ENCODE measurements around the gene REPS1.
A peak's percentile ranks its signal among the peaks of the same experiment; 100 is the strongest.

The REPS1 gene

DNA sequence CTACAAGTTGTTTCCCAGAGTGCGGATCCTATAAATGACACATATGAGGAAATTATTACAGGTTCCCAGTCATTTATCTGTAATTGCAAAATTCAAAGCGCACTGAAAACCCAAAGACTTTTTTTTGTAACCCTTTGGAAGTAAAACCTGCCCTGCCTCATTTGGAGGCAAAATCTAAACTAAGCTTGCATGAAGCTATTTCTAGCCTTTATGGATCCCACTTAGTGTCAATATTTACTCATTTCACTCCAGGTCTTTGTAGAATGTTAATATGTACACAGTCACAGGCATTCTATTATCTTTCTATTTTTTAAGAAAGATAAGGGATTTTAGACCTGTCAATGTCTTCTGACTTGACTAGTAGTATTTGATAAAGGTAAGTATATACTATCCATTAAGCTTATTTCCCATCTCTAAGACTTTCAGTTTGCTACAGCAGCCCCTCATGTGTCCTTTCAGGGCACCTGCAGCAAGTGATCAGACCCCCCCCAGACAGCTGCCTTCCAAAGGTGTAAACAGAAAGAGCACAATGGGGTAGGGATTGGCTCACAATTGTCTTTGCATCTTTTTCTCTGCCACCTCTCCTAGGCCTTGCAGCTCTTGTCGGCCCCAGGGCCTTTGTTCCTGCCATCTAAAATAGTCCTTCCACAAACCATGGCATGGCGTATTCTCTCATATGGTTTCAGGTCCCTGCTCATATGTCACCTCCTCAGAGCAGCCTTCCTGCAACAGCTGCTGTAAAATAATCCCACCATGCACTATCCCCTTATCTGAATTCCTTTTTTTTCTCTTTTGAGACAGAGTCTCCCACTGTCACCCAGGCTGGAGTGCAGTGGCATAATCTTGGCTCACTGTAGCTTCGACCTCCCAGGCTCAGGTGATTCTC is 1.3 kb upstream of the REPS1 start:
- peaks cover 14 to 19% of the 10 kb centered on the region in 2 experiments for H3K4me1 ChIP-seq (ENCODE audit: control insufficient read depth in 1 of 2, insufficient read depth in 1 of 2, low read depth in 1 of 2, low read length in 1 of 2)
- H3K4me3 ChIP-seq (ENCODE audit: low read depth in 1 of 2, low read length in 1 of 2), result no peak overlapping the region
- H3K9me3 ChIP-seq, result no peaks in the 10 kb centered on the region
- no peaks in the 10 kb centered on the region for H3K36me3 ChIP-seq
- no peaks in the 10 kb centered on the region for H3K27me3 ChIP-seq
- TF ChIP-seq, protein P1, sequence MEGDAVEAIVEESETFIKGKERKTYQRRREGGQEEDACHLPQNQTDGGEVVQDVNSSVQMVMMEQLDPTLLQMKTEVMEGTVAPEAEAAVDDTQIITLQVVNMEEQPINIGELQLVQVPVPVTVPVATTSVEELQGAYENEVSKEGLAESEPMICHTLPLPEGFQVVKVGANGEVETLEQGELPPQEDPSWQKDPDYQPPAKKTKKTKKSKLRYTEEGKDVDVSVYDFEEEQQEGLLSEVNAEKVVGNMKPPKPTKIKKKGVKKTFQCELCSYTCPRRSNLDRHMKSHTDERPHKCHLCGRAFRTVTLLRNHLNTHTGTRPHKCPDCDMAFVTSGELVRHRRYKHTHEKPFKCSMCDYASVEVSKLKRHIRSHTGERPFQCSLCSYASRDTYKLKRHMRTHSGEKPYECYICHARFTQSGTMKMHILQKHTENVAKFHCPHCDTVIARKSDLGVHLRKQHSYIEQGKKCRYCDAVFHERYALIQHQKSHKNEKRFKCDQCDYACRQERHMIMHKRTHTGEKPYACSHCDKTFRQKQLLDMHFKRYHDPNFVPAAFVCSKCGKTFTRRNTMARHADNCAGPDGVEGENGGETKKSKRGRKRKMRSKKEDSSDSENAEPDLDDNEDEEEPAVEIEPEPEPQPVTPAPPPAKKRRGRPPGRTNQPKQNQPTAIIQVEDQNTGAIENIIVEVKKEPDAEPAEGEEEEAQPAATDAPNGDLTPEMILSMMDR (IDR thresholded peaks at IDR 0.05), result no peak
- no peak overlapping the region for H3K27ac ChIP-seq

DNA sequence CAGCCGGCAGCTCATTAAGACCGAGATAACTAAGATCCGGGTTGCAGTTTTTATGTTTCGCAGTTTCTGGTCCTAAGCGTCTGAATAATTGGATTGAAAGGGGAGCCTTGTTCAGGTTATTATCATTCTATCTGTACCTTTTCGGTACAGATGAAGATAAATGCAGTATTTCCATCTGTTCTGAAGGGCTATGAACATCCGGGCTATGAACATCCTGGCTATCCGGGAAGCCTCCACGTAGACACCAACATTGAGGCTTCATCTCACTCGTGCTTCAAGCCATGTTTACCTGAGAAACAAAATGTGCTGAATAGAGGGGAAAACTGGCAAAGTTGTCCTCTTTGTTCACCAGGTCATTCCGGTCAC is 399 bp upstream of the REPS1 start:
- H3K9me3 ChIP-seq, result no peaks in the 10 kb centered on the region
- no peaks in the 10 kb centered on the region for H3K36me3 ChIP-seq
- TF ChIP-seq, protein P1 (IDR thresholded peaks at IDR 0.05), result no peak
- no peaks in the 10 kb centered on the region for H3K27me3 ChIP-seq
- H3K4me3 ChIP-seq (ENCODE audit: low read depth in 1 of 2, low read length in 1 of 2), result peak overlapping the region; percentile 77 to 84
- peak overlapping the region; percentile 85 for H3K27ac ChIP-seq
- H3K4me1 ChIP-seq (ENCODE audit: control insufficient read depth in 1 of 2, insufficient read depth in 1 of 2, low read depth in 1 of 2, low read length in 1 of 2), result peaks cover 14 to 21% of the 10 kb centered on the region in 2 experiments

DNA sequence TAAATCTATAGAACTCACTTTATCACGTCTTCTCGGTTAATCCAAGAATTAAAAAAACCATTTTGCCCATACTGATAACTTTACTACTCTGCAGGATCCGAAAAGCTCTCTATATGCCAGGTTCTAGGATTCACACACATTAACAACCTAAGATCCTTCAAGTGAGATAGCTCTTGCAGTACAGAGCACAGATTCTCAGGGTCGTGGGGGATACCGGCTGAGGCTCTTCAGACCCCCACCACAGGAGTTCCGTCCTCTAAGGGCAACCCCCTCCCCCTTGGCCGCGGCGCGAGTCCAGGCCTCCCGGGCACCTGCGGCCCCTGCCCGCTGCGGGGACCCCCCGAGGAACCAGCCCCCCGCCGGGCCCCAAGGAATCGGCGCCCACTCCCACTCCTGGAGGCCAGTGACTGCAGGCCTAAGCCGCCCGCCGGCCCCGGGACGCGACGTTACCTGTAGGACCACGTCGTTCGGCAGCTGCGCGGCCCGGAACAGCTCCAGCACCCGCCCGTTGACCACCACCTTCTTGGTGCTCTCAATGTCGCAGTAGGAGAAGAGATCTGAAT is 892 bp downstream of the REPS1 start:
- H3K27ac ChIP-seq, result peak overlapping the region; percentile 85
- TF ChIP-seq, protein P1 (IDR thresholded peaks at IDR 0.05), result no peak
- H3K9me3 ChIP-seq, result no peaks in the 10 kb centered on the region
- no peaks in the 10 kb centered on the region for H3K27me3 ChIP-seq
- peak overlapping the region; percentile 77 to 84 for H3K4me3 ChIP-seq (ENCODE audit: low read depth in 1 of 2, low read length in 1 of 2)
- no peaks in the 10 kb centered on the region for H3K36me3 ChIP-seq
- peaks cover 14 to 21% of the 10 kb centered on the region in 2 experiments for H3K4me1 ChIP-seq (ENCODE audit: control insufficient read depth in 1 of 2, insufficient read depth in 1 of 2, low read depth in 1 of 2, low read length in 1 of 2)

DNA sequence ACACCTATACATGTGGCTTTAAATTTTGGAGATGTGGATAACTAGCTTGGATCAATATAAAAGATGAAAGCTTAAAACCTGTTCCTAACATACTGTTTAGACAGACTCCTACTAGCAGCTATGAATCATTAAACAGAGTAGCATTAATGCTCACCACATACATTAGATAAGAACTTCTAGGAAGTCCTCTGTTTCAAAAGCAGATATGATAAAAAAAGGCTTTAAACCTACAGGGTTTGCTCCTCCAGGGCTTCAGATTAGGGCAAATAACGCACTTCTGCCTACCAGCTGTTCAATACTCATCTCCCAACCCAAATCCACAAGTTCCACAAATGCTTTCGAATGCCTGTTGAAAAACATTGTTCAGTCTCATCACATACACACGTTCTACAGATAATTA is 1.5 kb downstream of the REPS1 start:
- TF ChIP-seq, protein P1 (IDR thresholded peaks at IDR 0.05), result no peak
- no peaks in the 10 kb centered on the region for H3K36me3 ChIP-seq
- H3K4me1 ChIP-seq (ENCODE audit: control insufficient read depth in 1 of 2, insufficient read depth in 1 of 2, low read depth in 1 of 2, low read length in 1 of 2), result peaks cover 14 to 21% of the 10 kb centered on the region in 2 experiments
- peak overlapping the region in 1 of 2 experiments; percentile 84 for H3K4me3 ChIP-seq (ENCODE audit: low read depth in 1 of 2, low read length in 1 of 2)
- H3K27me3 ChIP-seq, result no peaks in the 10 kb centered on the region
- H3K27ac ChIP-seq, result no peak overlapping the region
- H3K9me3 ChIP-seq, result no peaks in the 10 kb centered on the region

DNA sequence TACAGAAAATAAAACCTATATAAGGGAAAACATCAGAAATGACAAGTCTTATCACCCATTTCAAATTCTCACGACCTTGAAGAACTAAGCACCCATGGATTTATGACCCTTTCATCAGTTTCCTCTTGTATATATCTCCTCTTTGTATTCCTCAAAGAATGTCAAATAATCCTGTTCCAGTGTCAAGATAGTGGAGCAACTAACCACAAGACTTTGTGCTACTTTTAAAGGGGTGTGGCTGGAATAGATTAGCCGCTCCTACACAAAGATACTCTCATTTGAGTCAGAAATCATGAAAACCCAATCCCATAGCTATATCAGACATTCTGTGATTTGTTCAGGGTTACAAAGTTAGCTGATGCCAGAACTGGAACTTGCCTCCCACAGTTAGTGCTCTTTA is 6.6 kb downstream of the REPS1 start:
- peaks cover 0 to 5% of the 10 kb centered on the region in 2 experiments for H3K4me1 ChIP-seq (ENCODE audit: control insufficient read depth in 1 of 2, insufficient read depth in 1 of 2, low read depth in 1 of 2, low read length in 1 of 2)
- TF ChIP-seq, protein P1 (IDR thresholded peaks at IDR 0.05), result no peak
- no peaks in the 10 kb centered on the region for H3K36me3 ChIP-seq

More for the DNA sequence above, 6.6 kb downstream of the REPS1 start:
- H3K4me3 ChIP-seq (ENCODE audit: low read depth in 1 of 2, low read length in 1 of 2), result no peak overlapping the region
- no peaks in the 10 kb centered on the region for H3K9me3 ChIP-seq
- no peaks in the 10 kb centered on the region for H3K27me3 ChIP-seq
- H3K27ac ChIP-seq, result no peak overlapping the region
